ENCODE results near the gene BTF3L4.

DNA sequence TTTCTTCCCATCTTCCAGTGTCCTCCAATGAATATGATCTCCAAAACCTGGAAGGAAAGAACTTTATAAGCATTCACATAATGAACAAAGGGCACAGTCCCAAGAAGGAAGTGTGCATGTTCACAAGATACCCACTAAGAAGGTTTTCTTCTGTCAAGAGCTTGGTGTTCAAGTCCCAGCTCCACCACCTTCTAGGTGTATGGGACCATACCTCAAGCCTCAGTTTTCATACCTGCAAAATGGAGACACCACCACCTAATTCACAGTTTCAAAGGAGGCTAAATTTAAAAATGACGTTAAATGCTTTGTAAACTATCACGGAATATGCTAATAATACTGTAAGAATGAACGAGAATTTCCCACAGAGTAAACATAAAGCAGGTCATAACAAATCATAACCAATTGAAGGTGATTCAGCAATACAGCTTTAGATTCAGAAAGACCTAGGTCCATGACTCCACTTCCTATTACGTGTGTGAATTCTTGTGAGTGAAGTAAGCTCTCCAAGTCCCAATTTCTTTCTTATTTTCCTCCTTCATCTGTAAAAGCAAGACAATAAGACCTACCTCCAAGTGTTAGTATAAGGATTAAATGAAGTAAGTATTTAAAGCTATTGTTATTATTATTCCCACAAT is 14.4 kb upstream of the BTF3L4 start:
- TF ChIP-seq GATA3 (IDR thresholded peaks at IDR 0.05; ENCODE audit: low read depth, low read length) = no peak
- TF ChIP-seq GATA2 (IDR thresholded peaks at IDR 0.05; ENCODE audit: low read depth, low read length) = no peak

Data from SH-SY5Y (cell line).